ENCODE measurements around the gene ALG14.

The ALG14 gene

GRCh38 chr1:95042286-95042685 lies 30.5 kb downstream of the ALG14 start:
- TF ChIP-seq CTCF (conservative IDR thresholded peaks at IDR 0.05; ENCODE audit: low read depth, low read length) = no peak
- H3K4me3 ChIP-seq (ENCODE audit: low read length) = no peak overlapping the region
- DNase-seq (ENCODE audit: low read depth) = no peak

- peak; percentile 62 for DNase-seq (ENCODE audit: low read depth)
- no peak overlapping the region for H3K4me3 ChIP-seq (ENCODE audit: low read length)
- TF ChIP-seq CTCF (conservative IDR thresholded peaks at IDR 0.05; ENCODE audit: low read depth, low read length) = peak; percentile 84
Observed at GRCh38 chr1:95041491-95042165, 31.1 kb downstream of the ALG14 start.

GRCh38 chr1:95040032-95040525 lies 32.7 kb downstream of the ALG14 start:
- H3K4me3 ChIP-seq (ENCODE audit: low read length) = no peak overlapping the region
- TF ChIP-seq CTCF (conservative IDR thresholded peaks at IDR 0.05; ENCODE audit: low read depth, low read length) = no peak
- DNase-seq (ENCODE audit: low read depth) = no peak

GRCh38 chr1:95039360-95040031 lies 33.3 kb downstream of the ALG14 start:
- no peak for DNase-seq (ENCODE audit: low read depth)
- no peak overlapping the region for H3K4me3 ChIP-seq (ENCODE audit: low read length)
- no peak for TF ChIP-seq CTCF (conservative IDR thresholded peaks at IDR 0.05; ENCODE audit: low read depth, low read length)

GRCh38 chr1:95035536-95035935 lies 37.2 kb downstream of the ALG14 start:
- DNase-seq (ENCODE audit: low read depth) = peak; percentile 82
- no peak for TF ChIP-seq CTCF (conservative IDR thresholded peaks at IDR 0.05; ENCODE audit: low read depth, low read length)
- H3K4me3 ChIP-seq (ENCODE audit: low read length) = no peak overlapping the region

GRCh38 chr1:95034506-95034905 lies 38.2 kb downstream of the ALG14 start:
- no peak overlapping the region for H3K4me3 ChIP-seq (ENCODE audit: low read length)
- no peak for DNase-seq (ENCODE audit: low read depth)
- no peak for TF ChIP-seq CTCF (conservative IDR thresholded peaks at IDR 0.05; ENCODE audit: low read depth, low read length)

GRCh38 chr1:95033843-95034242 lies 38.9 kb downstream of the ALG14 start:
- H3K4me3 ChIP-seq (ENCODE audit: low read length) = no peak overlapping the region
- TF ChIP-seq CTCF (conservative IDR thresholded peaks at IDR 0.05; ENCODE audit: low read depth, low read length) = no peak
- no peak for DNase-seq (ENCODE audit: low read depth)
